IPS-15b (cell line): ENCODE data around the gene POTEG.
"Not testable (repeated sequence)": the region's sequence is repeated elsewhere in the genome, so short reads cannot be mapped to it uniquely, and the experiment has no call there.

Experiments used
- H3K27me3 ChIP-seq: one replicate; pipeline ENCODE4 v1.6.1; 2013; ENCODE audit warnings: low read length; ENCODE audit not compliant: control insufficient read depth, insufficient read depth
- H3K36me3 ChIP-seq: one replicate; pipeline ENCODE4 v1.6.1; 2013; ENCODE audit warnings: low read length; ENCODE audit not compliant: control insufficient read depth, insufficient read depth
- H3K4me1 ChIP-seq: one replicate; pipeline ENCODE4 v1.6.1; 2013; ENCODE audit warnings: mild to moderate bottlenecking, low read length; ENCODE audit not compliant: control insufficient read depth, insufficient read depth
- H3K4me3 ChIP-seq: one replicate; pipeline ENCODE4 v1.5.1; 2013; ENCODE audit warnings: low read depth, low read length
- H3K9ac ChIP-seq: one replicate; pipeline ENCODE4 v1.6.1; 2013; ENCODE audit warnings: low read depth, mild to moderate bottlenecking, low read length
- H3K9me3 ChIP-seq: one replicate; pipeline ENCODE4 v1.6.1; 2013; ENCODE audit warnings: mild to moderate bottlenecking, low read length; ENCODE audit not compliant: control insufficient read depth, insufficient read depth

Gene POTEG

GRCh38 chr14:19434241-19434640, at the start of gene POTEG:
Gene POTEG, minus strand, starts transcription at chr14:19434341. Its CDS starts 52 bp downstream, at chr14:19434289.
- not testable (repeated sequence) for H3K4me1 ChIP-seq, H3K36me3 ChIP-seq, H3K9ac ChIP-seq, H3K9me3 ChIP-seq, H3K27me3 ChIP-seq, H3K4me3 ChIP-seq

- H3K9me3 ChIP-seq, H3K36me3 ChIP-seq, H3K27me3 ChIP-seq, H3K9ac ChIP-seq, H3K4me1 ChIP-seq, H3K4me3 ChIP-seq: not testable (repeated sequence)
These were observed 48.0 kb upstream of the POTEG start for GRCh38 chr14:19482093-19482492.

- H3K4me3 ChIP-seq, H3K9ac ChIP-seq, H3K4me1 ChIP-seq, H3K9me3 ChIP-seq, H3K27me3 ChIP-seq, H3K36me3 ChIP-seq: not testable (repeated sequence)
These were observed 47.3 kb upstream of the POTEG start for GRCh38 chr14:19481421-19481820.

- not testable (repeated sequence) for H3K9me3 ChIP-seq, H3K27me3 ChIP-seq, H3K4me1 ChIP-seq, H3K36me3 ChIP-seq, H3K4me3 ChIP-seq, H3K9ac ChIP-seq
These were observed 46.4 kb upstream of the POTEG start for GRCh38 chr14:19480491-19480890.

GRCh38 chr14:19445761-19446160, 11.6 kb upstream of the POTEG start:
- not testable (repeated sequence) for H3K4me1 ChIP-seq, H3K36me3 ChIP-seq, H3K4me3 ChIP-seq, H3K27me3 ChIP-seq, H3K9me3 ChIP-seq, H3K9ac ChIP-seq

GRCh38 chr14:19439826-19440225, 5.7 kb upstream of the POTEG start:
- H3K36me3 ChIP-seq, H3K4me3 ChIP-seq, H3K9me3 ChIP-seq, H3K9ac ChIP-seq, H3K4me1 ChIP-seq, H3K27me3 ChIP-seq: not testable (repeated sequence)

- not testable (repeated sequence) for H3K4me3 ChIP-seq, H3K9ac ChIP-seq, H3K9me3 ChIP-seq, H3K27me3 ChIP-seq, H3K4me1 ChIP-seq, H3K36me3 ChIP-seq
These were observed 5.1 kb upstream of the POTEG start for GRCh38 chr14:19439219-19439618.

GRCh38 chr14:19437126-19437443, 2.9 kb upstream of the POTEG start:
- H3K27me3 ChIP-seq, H3K4me3 ChIP-seq, H3K36me3 ChIP-seq, H3K9me3 ChIP-seq, H3K9ac ChIP-seq, H3K4me1 ChIP-seq: not testable (repeated sequence)

- not testable (repeated sequence) for H3K9me3 ChIP-seq, H3K36me3 ChIP-seq, H3K27me3 ChIP-seq, H3K4me3 ChIP-seq, H3K9ac ChIP-seq, H3K4me1 ChIP-seq
These were observed 2.4 kb upstream of the POTEG start for GRCh38 chr14:19436311-19437125.

- not testable (repeated sequence) for H3K36me3 ChIP-seq, H3K27me3 ChIP-seq, H3K4me1 ChIP-seq, H3K4me3 ChIP-seq, H3K9me3 ChIP-seq, H3K9ac ChIP-seq
These were observed 1.7 kb upstream of the POTEG start for GRCh38 chr14:19435852-19436251.

GRCh38 chr14:19434891-19435290, 750 bp upstream of the POTEG start:
- not testable (repeated sequence) for H3K9me3 ChIP-seq, H3K4me3 ChIP-seq, H3K9ac ChIP-seq, H3K36me3 ChIP-seq, H3K4me1 ChIP-seq, H3K27me3 ChIP-seq

GRCh38 chr14:19433765-19434164, 376 bp downstream of the POTEG start:
- not testable (repeated sequence) for H3K36me3 ChIP-seq, H3K9me3 ChIP-seq, H3K4me1 ChIP-seq, H3K9ac ChIP-seq, H3K27me3 ChIP-seq, H3K4me3 ChIP-seq

GRCh38 chr14:19408519-19408918, 25.6 kb downstream of the POTEG start:
- H3K36me3 ChIP-seq, H3K9ac ChIP-seq, H3K27me3 ChIP-seq, H3K4me1 ChIP-seq, H3K9me3 ChIP-seq, H3K4me3 ChIP-seq: not testable (repeated sequence)
